ENCODE measurements around the gene ARHGAP10. TPM values are rescaled to one million over a fixed set of nuclear protein-coding genes. Genes with fewer than 3 reads are reported as not detected.

The ARHGAP10 gene
- total and polyA plus RNA-seq, 9 donors: 26.9 to 41.6 (median 33.0) TPM

DNA sequence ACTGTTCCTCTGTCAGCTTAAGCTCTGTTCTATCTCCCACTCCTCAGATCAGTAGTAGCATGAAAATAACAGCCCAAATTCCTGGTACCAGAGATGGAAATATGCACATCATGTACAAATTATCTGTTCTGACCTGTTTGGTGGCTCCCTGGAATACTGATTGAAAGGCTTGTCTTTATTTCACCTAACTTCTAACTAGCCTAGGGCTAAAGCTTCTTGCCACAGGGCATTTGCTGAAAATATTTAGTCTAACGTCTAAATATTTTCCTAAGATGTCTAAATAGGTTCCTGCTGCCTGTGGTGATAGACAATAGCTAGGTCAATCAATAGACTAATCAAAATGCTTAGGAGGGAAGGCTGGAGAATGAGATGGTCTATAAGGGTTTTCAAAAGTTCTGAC, 35.0 kb upstream of the ARHGAP10 start:
- no peak for DNase-seq
- Histone ChIP-seq H3K27me3 (ENCODE audit: control insufficient read depth, insufficient read depth, low read length) (no peaks in the 10 kb centered on the region), H3K36me3 (ENCODE audit: control insufficient read depth, insufficient read depth, low read length) (no peaks in the 10 kb centered on the region), H3K9me3 (replicated peaks; ENCODE audit: control insufficient read depth, low read depth, low read length) (peaks cover 8% of the 10 kb centered on the region), H3K4me1 (ENCODE audit: control insufficient read depth, insufficient read depth, low read length) (no peaks in the 10 kb centered on the region), H3K4me3 (ENCODE audit: low read length) (no peak overlapping the region), H3K27ac (ENCODE audit: low read length) (no peak overlapping the region)
- WGBS (ENCODE audit: insufficient coverage): no CpG with 5 or more reads among the region's 1 CpG

- Histone ChIP-seq H3K4me1 (ENCODE audit: control insufficient read depth, insufficient read depth, low read length) (no peaks in the 10 kb centered on the region), H3K4me3 (ENCODE audit: low read length) (no peak overlapping the region), H3K9me3 (replicated peaks; ENCODE audit: control insufficient read depth, low read depth, low read length) (peaks cover 4% of the 10 kb centered on the region), H3K36me3 (ENCODE audit: control insufficient read depth, insufficient read depth, low read length) (no peaks in the 10 kb centered on the region), H3K27me3 (ENCODE audit: control insufficient read depth, insufficient read depth, low read length) (no peaks in the 10 kb centered on the region), H3K27ac (ENCODE audit: low read length) (no peak overlapping the region)
- no CpG with 5 or more reads among the region's 1 CpG for WGBS (ENCODE audit: insufficient coverage)
- no peak for DNase-seq
Observed at GRCh38 chr4:147704846-147705245, 27.0 kb upstream of the ARHGAP10 start.

GRCh38 chr4:147707892-147708672, 23.8 kb upstream of the ARHGAP10 start:
- H3K9me3 ChIP-seq (replicated peaks; ENCODE audit: control insufficient read depth, low read depth, low read length): no peaks in the 10 kb centered on the region
- DNase-seq: peak; percentile 60
- no peak overlapping the region for H3K27ac ChIP-seq (ENCODE audit: low read length)
- no peaks in the 10 kb centered on the region for H3K4me1 ChIP-seq (ENCODE audit: control insufficient read depth, insufficient read depth, low read length)
- H3K27me3 ChIP-seq (ENCODE audit: control insufficient read depth, insufficient read depth, low read length): no peaks in the 10 kb centered on the region
- WGBS (ENCODE audit: insufficient coverage): 33% methylated on average over 2 of the region's 7 CpGs
- no peaks in the 10 kb centered on the region for H3K36me3 ChIP-seq (ENCODE audit: control insufficient read depth, insufficient read depth, low read length)
- no peak overlapping the region for H3K4me3 ChIP-seq (ENCODE audit: low read length)

DNA sequence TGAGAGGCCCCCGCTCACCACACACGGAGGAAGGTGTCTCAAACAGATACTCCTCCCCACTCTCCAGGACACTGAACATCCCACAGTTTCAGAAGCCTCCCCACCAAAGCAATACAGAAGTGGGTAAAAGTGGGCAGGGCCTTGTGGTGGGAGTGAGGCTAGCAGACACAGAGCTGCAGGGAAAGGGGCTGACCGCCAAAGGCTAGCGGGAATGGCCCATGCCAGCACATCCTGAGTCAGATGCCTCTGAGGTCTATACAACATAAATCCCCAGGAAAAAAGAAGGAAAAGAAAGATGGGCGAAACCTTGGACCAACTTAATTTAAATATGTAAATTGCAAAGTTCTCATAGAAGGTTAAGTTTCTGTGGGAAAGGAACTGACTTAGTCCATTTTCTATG, 21.9 kb upstream of the ARHGAP10 start:
- H3K27me3 ChIP-seq (ENCODE audit: control insufficient read depth, insufficient read depth, low read length): no peaks in the 10 kb centered on the region

DNA sequence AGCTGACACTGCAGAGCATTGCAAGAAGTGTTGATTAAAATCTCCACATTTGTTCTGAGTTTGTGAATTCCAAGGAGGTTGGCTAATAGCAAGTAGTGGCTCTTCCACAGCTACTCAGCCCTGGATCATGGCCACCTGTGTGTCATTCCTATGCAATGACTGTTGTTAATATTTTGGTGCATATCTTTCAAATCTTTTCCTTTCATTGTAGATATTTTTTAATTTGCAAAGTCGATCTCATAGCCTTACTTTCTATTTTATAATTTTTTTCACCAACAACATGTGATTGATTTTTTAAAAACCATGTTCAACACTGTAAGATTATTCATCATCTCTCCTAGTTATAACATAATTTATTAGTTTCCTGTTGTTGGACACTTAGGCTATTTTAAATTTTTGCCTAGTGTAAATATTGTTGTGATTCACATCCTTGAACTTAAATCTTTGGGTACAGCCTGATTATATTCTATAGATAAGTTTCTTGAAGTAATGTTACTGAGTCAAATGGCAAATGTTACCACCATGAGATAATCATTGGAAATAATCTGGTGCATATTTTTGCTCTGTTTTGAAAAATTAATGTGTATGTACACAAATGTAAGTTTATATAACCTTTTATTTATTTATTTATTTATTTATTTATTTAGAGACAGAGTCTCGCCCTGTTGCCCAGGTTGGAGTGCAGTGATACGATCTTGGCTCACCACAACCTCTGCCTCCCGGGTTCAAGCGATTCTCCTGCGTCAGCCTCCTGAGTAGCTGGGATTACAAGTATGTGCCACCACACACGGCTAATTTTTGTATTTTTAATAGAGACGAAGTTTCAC, 17.1 kb upstream of the ARHGAP10 start:
- H3K27ac ChIP-seq (ENCODE audit: low read length): no peak overlapping the region
- WGBS (ENCODE audit: insufficient coverage): 96% methylated on average over 4 of the region's 8 CpGs
- H3K27me3 ChIP-seq (ENCODE audit: control insufficient read depth, insufficient read depth, low read length): no peaks in the 10 kb centered on the region
- no peak overlapping the region for H3K4me3 ChIP-seq (ENCODE audit: low read length)
- H3K9me3 ChIP-seq (replicated peaks; ENCODE audit: control insufficient read depth, low read depth, low read length): no peaks in the 10 kb centered on the region
- DNase-seq: peak; percentile 74
- no peaks in the 10 kb centered on the region for H3K36me3 ChIP-seq (ENCODE audit: control insufficient read depth, insufficient read depth, low read length)
- no peaks in the 10 kb centered on the region for H3K4me1 ChIP-seq (ENCODE audit: control insufficient read depth, insufficient read depth, low read length)

More for the DNA sequence above, 21.9 kb upstream of the ARHGAP10 start:
- no peak for DNase-seq
- H3K9me3 ChIP-seq (replicated peaks; ENCODE audit: control insufficient read depth, low read depth, low read length): no peaks in the 10 kb centered on the region
- H3K36me3 ChIP-seq (ENCODE audit: control insufficient read depth, insufficient read depth, low read length): no peaks in the 10 kb centered on the region
- H3K4me1 ChIP-seq (ENCODE audit: control insufficient read depth, insufficient read depth, low read length): no peaks in the 10 kb centered on the region
- no peak overlapping the region for H3K27ac ChIP-seq (ENCODE audit: low read length)
- H3K4me3 ChIP-seq (ENCODE audit: low read length): no peak overlapping the region
- no CpG with 5 or more reads among the region's 5 CpGs for WGBS (ENCODE audit: insufficient coverage)

DNA sequence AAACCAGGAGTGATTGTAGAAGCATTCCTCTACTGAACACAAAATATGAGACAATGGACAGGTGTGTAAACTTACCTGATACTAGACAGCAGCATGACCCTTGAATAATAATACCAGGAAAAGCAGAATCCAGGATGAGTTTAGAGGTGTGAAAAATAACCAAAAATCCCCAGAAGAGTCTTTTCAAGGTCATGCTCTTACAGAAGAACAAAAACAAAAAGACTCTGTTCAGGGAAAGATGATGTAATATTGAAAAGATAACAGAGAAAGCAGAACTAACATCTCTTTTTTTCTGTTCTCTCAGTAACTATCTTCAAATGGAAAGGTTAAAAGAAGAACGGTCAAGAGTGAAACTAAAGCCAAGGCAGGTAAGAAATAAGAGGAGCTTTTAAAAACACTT, 14.0 kb upstream of the ARHGAP10 start:
- WGBS (ENCODE audit: insufficient coverage): no CpG with 5 or more reads among the region's 1 CpG
- no peaks in the 10 kb centered on the region for H3K9me3 ChIP-seq (replicated peaks; ENCODE audit: control insufficient read depth, low read depth, low read length)
- no peak overlapping the region for H3K27ac ChIP-seq (ENCODE audit: low read length)
- H3K36me3 ChIP-seq (ENCODE audit: control insufficient read depth, insufficient read depth, low read length): no peaks in the 10 kb centered on the region
- H3K4me3 ChIP-seq (ENCODE audit: low read length): no peak overlapping the region
- no peak for DNase-seq
- H3K27me3 ChIP-seq (ENCODE audit: control insufficient read depth, insufficient read depth, low read length): no peaks in the 10 kb centered on the region
- no peaks in the 10 kb centered on the region for H3K4me1 ChIP-seq (ENCODE audit: control insufficient read depth, insufficient read depth, low read length)

DNA sequence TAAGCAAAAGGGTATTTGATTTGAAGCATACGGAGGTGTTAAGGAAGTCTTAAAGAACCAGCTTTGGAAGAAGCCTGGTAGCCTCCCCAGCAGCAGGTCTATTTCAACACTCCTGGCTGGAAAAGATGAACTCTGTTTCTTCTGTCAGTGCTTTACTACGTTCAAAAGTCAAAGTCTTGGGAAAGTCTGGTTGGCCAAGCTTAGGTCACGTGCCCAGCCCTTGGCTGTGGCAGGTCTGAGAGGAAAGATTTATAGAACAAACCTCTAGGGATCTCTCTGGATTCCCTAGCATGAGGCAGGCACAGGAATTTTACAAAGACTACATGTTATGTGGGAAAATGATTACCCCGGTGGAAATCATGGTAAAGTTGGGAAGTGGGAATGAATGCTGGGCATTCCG, 8.6 kb upstream of the ARHGAP10 start:
- Histone ChIP-seq H3K27ac (ENCODE audit: low read length) (no peak overlapping the region), H3K9me3 (replicated peaks; ENCODE audit: control insufficient read depth, low read depth, low read length) (no peaks in the 10 kb centered on the region), H3K27me3 (ENCODE audit: control insufficient read depth, insufficient read depth, low read length) (no peaks in the 10 kb centered on the region), H3K4me1 (ENCODE audit: control insufficient read depth, insufficient read depth, low read length) (no peaks in the 10 kb centered on the region), H3K36me3 (ENCODE audit: control insufficient read depth, insufficient read depth, low read length) (no peaks in the 10 kb centered on the region), H3K4me3 (ENCODE audit: low read length) (no peak overlapping the region)
- WGBS (ENCODE audit: insufficient coverage): 55% methylated on average over 2 of the region's 5 CpGs
- DNase-seq: no peak

DNA sequence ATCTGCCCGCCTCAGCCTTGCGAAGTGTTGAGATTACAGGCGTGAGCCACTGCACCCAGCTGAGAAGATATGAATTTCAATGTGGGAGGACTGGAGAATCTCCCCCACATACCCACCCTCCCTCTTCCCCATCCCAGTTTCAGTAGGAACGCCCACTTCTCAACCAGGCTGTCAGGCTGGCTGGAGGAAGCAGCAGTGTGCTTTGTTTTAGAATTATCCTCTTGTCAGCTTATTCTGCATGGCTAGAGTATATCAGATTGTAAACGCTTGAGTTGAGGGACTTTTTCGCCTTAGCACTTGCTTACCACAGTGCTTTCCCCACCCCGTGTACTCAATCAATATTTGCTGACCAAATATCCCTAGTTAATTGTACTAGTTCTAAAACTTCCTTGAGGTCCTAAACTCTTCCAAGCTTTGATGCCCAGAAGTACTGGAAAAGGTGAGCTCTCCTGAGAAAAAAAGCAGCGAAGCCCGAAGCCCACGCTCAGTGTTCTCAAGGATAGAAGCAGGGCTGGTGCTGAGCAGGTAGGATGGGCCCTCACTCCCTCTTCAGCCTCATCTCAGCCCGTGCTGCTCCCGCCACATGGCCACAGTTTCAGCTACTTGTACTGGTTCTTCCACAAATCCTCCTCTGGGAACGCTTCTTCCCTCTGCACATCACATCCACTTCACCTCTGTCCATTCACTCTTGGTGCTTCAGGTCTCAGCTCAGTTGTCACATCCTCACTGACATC, 7.3 kb upstream of the ARHGAP10 start:
- 87% methylated on average over 3 of the region's 13 CpGs for WGBS (ENCODE audit: insufficient coverage)

DNA sequence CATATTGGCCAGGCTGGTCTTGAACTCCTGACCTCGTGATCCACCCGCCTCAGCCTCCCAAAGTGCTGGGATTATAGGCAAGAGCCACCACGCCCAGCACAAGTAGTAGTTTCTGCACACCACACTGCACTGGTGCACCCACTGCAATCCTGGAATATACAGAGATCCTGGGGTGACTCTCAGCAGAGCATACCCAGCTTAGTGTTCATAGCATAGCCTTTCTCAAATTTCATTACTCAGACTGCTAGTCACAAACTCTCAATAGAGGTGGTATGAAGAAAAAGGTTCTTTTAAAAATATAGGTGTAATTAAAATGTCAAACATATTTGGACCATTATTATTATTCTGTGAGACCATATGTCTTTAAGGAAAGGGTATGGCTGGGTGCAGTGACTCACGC, 6.2 kb upstream of the ARHGAP10 start:
- no peak overlapping the region for H3K27ac ChIP-seq (ENCODE audit: low read length)
- H3K9me3 ChIP-seq (replicated peaks; ENCODE audit: control insufficient read depth, low read depth, low read length): no peaks in the 10 kb centered on the region
- H3K27me3 ChIP-seq (ENCODE audit: control insufficient read depth, insufficient read depth, low read length): no peaks in the 10 kb centered on the region
- H3K36me3 ChIP-seq (ENCODE audit: control insufficient read depth, insufficient read depth, low read length): no peaks in the 10 kb centered on the region
- 100% methylated on average over 1 of the region's 4 CpGs for WGBS (ENCODE audit: insufficient coverage)
- H3K4me1 ChIP-seq (ENCODE audit: control insufficient read depth, insufficient read depth, low read length): no peaks in the 10 kb centered on the region
- DNase-seq: no peak
- H3K4me3 ChIP-seq (ENCODE audit: low read length): no peak overlapping the region

More for the DNA sequence above, 7.3 kb upstream of the ARHGAP10 start:
- Histone ChIP-seq H3K27ac (ENCODE audit: low read length) (no peak overlapping the region), H3K4me3 (ENCODE audit: low read length) (no peak overlapping the region), H3K36me3 (ENCODE audit: control insufficient read depth, insufficient read depth, low read length) (no peaks in the 10 kb centered on the region), H3K9me3 (replicated peaks; ENCODE audit: control insufficient read depth, low read depth, low read length) (no peaks in the 10 kb centered on the region), H3K4me1 (ENCODE audit: control insufficient read depth, insufficient read depth, low read length) (no peaks in the 10 kb centered on the region), H3K27me3 (ENCODE audit: control insufficient read depth, insufficient read depth, low read length) (no peaks in the 10 kb centered on the region)
- DNase-seq: no peak

DNA sequence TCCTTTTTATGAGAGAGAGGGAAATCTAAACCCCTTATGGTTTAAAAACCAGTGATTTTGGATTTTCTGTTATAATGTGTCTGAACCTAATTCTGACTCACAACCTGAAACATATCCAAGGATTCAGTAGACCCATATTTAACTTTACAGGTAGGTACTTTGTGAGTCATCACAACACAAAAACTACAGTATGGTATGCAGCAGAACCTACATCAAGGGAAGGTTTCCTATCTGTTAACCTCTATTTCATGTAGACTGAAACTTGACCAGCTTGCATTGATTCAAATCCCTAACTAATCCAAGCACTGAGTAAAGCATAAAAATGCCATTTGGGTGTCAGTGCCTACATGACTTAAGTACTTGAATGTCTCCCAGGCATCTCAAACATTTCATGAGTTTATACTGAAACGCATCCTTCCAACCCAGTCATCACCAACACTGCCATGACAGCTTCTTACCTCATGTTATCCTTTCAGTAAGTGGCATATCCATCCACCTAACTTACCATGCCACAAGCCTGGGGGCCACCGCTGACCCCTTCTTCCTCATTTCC, 4.3 kb upstream of the ARHGAP10 start:
- H3K27ac ChIP-seq (ENCODE audit: low read length): no peak overlapping the region
- no peaks in the 10 kb centered on the region for H3K9me3 ChIP-seq (replicated peaks; ENCODE audit: control insufficient read depth, low read depth, low read length)
- H3K4me1 ChIP-seq (ENCODE audit: control insufficient read depth, insufficient read depth, low read length): peaks cover 3% of the 10 kb centered on the region
- no peaks in the 10 kb centered on the region for H3K36me3 ChIP-seq (ENCODE audit: control insufficient read depth, insufficient read depth, low read length)
- H3K4me3 ChIP-seq (ENCODE audit: low read length): no peak overlapping the region
- no peaks in the 10 kb centered on the region for H3K27me3 ChIP-seq (ENCODE audit: control insufficient read depth, insufficient read depth, low read length)
- 92% methylated on average over 2 of the region's 2 CpGs for WGBS (ENCODE audit: insufficient coverage)
- no peak for DNase-seq
